Body of pancreas (tissue), 4 donors: Measurements from ENCODE around the gene ASF1B.

Experiments used
- CTCF ChIP-seq, 7 experiments: fragments of 450-650 bp in 4 of 7; fragments of 200-600 bp in 3 of 7; sonication (generic) in 3 of 7; IDR thresholded peaks; one replicate each; pipeline ENCODE4 v1.5.1; 2016 to 2019; ENCODE audit warnings: antibody characterized with exemption in 7 of 7
- POLR2A ChIP-seq, 3 donors: fragments of 450-650 bp; IDR thresholded peaks; one replicate each; pipeline ENCODE4 v1.6.1; 2016; ENCODE audit warnings: antibody characterized with exemption in 3 of 3, mild to moderate bottlenecking in 2 of 3

- TF ChIP-seq POLR2A (IDR thresholded peaks at IDR 0.05) (no peak), CTCF (IDR thresholded peaks at IDR 0.05) (peak in 2 of 7 experiments; percentile 42 to 48)
These were observed 46.5 kb downstream of the ASF1B start for GRCh38 chr19:14089662-14090508.
